Measurements from ENCODE around the gene ACSBG1. TPM values are rescaled to one million over a fixed set of nuclear protein-coding genes. Genes with fewer than 3 reads are reported as not detected.

Gene ACSBG1
- total RNA-seq, 2 experiments from 2014 or later = 0.30 to 0.41 TPM

- no peaks in the 10 kb centered on the region for H3K9me3 ChIP-seq (ENCODE audit: low read length)
- BruUV-seq (replicated peaks) = no TSS peak
- no peak for TF ChIP-seq EZH2phosphoT487 (IDR thresholded peaks at IDR 0.05; ENCODE audit: borderline replicate concordance, low read depth, low read length)
- TF ChIP-seq CTCF (conservative IDR thresholded peaks at IDR 0.05; ENCODE audit: low read length) = no peak
- CTCF ChIA-PET (ENCODE audit: unreplicated experiment) = no interaction called here
- POLR2A ChIA-PET = no interaction called here
- H4K20me1 ChIP-seq (ENCODE audit: insufficient read depth, low read length) = no peaks in the 10 kb centered on the region
- H3K4me1 ChIP-seq (ENCODE audit: insufficient read depth, low read length, poor library complexity, severe bottlenecking) = no peaks in the 10 kb centered on the region
- no peaks in the 10 kb centered on the region for H3K36me3 ChIP-seq (ENCODE audit: insufficient read depth, low read length)
- H3K9me2 ChIP-seq (ENCODE audit: insufficient read depth, low read length) = no peaks in the 10 kb centered on the region
- H3K4me3 ChIP-seq (ENCODE audit: low read depth, low read length, poor library complexity, severe bottlenecking) = no peak overlapping the region
- no peak overlapping the region for H3K27ac ChIP-seq (ENCODE audit: low read depth, low read length, poor library complexity, severe bottlenecking)
- intact Hi-C loops (cut with micrococcal nuclease; ENCODE audit: unreplicated experiment) = no loop called here
- no peak overlapping the region for H3K4me2 ChIP-seq (ENCODE audit: low read length)
- H2AFZ ChIP-seq (ENCODE audit: low read length) = no peak overlapping the region
- no peak for DNase-seq (ENCODE audit: low spot score)
- no peaks in the 10 kb centered on the region for H3K79me2 ChIP-seq (ENCODE audit: insufficient read depth, low read depth, low read length)
Measured at GRCh38 chr15:78255421-78256043, 21.2 kb upstream of the ACSBG1 start.

- H4K20me1 ChIP-seq (ENCODE audit: insufficient read depth, low read length) = no peaks in the 10 kb centered on the region
- no peak overlapping the region for H2AFZ ChIP-seq (ENCODE audit: low read length)
- no peak overlapping the region for H3K4me2 ChIP-seq (ENCODE audit: low read length)
- H3K36me3 ChIP-seq (ENCODE audit: insufficient read depth, low read length) = no peaks in the 10 kb centered on the region
- ChIA-PET POLR2A (no interaction called here), CTCF (ENCODE audit: unreplicated experiment) (no interaction called here)
- no peak overlapping the region for H3K27ac ChIP-seq (ENCODE audit: low read depth, low read length, poor library complexity, severe bottlenecking)
- no peaks in the 10 kb centered on the region for H3K9me3 ChIP-seq (ENCODE audit: low read length)
- BruUV-seq (replicated peaks) = no TSS peak
- H3K4me3 ChIP-seq (ENCODE audit: low read depth, low read length, poor library complexity, severe bottlenecking) = no peak overlapping the region
- no peaks in the 10 kb centered on the region for H3K4me1 ChIP-seq (ENCODE audit: insufficient read depth, low read length, poor library complexity, severe bottlenecking)
- intact Hi-C loops (cut with micrococcal nuclease; ENCODE audit: unreplicated experiment) = no loop called here
- H3K79me2 ChIP-seq (ENCODE audit: insufficient read depth, low read depth, low read length) = no peaks in the 10 kb centered on the region
- TF ChIP-seq EZH2phosphoT487 (IDR thresholded peaks at IDR 0.05; ENCODE audit: borderline replicate concordance, low read depth, low read length) (no peak), CTCF (conservative IDR thresholded peaks at IDR 0.05; ENCODE audit: low read length) (no peak)
- H3K9me2 ChIP-seq (ENCODE audit: insufficient read depth, low read length) = no peaks in the 10 kb centered on the region
- no peak for DNase-seq (ENCODE audit: low spot score)
Measured at GRCh38 chr15:78251136-78251535, 16.8 kb upstream of the ACSBG1 start.

GRCh38 chr15:78249131-78249530, 14.8 kb upstream of the ACSBG1 start:
- Histone ChIP-seq H3K79me2 (ENCODE audit: insufficient read depth, low read depth, low read length) (no peaks in the 10 kb centered on the region), H3K4me2 (ENCODE audit: low read length) (no peak overlapping the region), H4K20me1 (ENCODE audit: insufficient read depth, low read length) (no peaks in the 10 kb centered on the region), H3K9me2 (ENCODE audit: insufficient read depth, low read length) (no peaks in the 10 kb centered on the region), H2AFZ (ENCODE audit: low read length) (no peak overlapping the region), H3K9me3 (ENCODE audit: low read length) (no peaks in the 10 kb centered on the region), H3K27ac (ENCODE audit: low read depth, low read length, poor library complexity, severe bottlenecking) (no peak overlapping the region), H3K36me3 (ENCODE audit: insufficient read depth, low read length) (no peaks in the 10 kb centered on the region), H3K4me1 (ENCODE audit: insufficient read depth, low read length, poor library complexity, severe bottlenecking) (no peaks in the 10 kb centered on the region), H3K4me3 (ENCODE audit: low read depth, low read length, poor library complexity, severe bottlenecking) (no peak overlapping the region)
- no peak for DNase-seq (ENCODE audit: low spot score)
- ChIA-PET CTCF (ENCODE audit: unreplicated experiment) (no interaction called here), POLR2A (interaction anchor here (0.7 kb wide), 1 partner anchor 9 kb away, joined by 3 read pairs; no protein-coding TSS in a partner anchor)
- intact Hi-C loops (cut with micrococcal nuclease; ENCODE audit: unreplicated experiment) = loop anchor here (10.0 kb wide), 1 partner anchor 344 kb away; no protein-coding TSS in a partner anchor
- BruUV-seq (replicated peaks) = no TSS peak
- TF ChIP-seq CTCF (conservative IDR thresholded peaks at IDR 0.05; ENCODE audit: low read length) (no peak), EZH2phosphoT487 (IDR thresholded peaks at IDR 0.05; ENCODE audit: borderline replicate concordance, low read depth, low read length) (no peak)

All from OCI-LY7 (cell line).